K562 (cell line): Measurements from ENCODE around the gene HSPB1. TPM values are rescaled to one million over a fixed set of nuclear protein-coding genes. Genes with fewer than 3 reads are reported as not detected.

Source experiments
- ATAC-seq: fragments of 200-7000 bp; cut with Tn5 transposase; 3 replicates; pipeline ENCODE4 v1.9.1; 2020; ENCODE audit warnings: moderate library complexity
- BruUV-seq: library from RNA; stranded (reverse); fragments of 400-500 nt; replicated peaks from 2 replicates; lab custom pipeline; 2021; lab: Mats Ljungman, UMichigan
- CTCF ChIA-PET: fragments of 300-600 bp; formaldehyde crosslinking; extraction: SDS; loops from one replicate; lab custom pipeline; 2021; ENCODE audit warnings: low intra/inter-chr PET ratio; lab: Yijun Ruan, JAX
- POLR2A ChIA-PET: fragments of 300-600, 350-650 bp; sonication (Branson Sonifier 250); formaldehyde crosslinking; extraction: SDS; loops from one replicate; lab custom pipeline; 2021; ENCODE audit warnings: antibody characterized with exemption, inconsistent platforms; lab: Yijun Ruan, JAX
- DNase-seq, 4 experiments: peaks; one replicate each; pipeline versions ENCODE4 v3.0.0 to v3.0.0-alpha.2; 2011 to 2018; ENCODE audit warnings: low spot score in 3 of 4, mixed read lengths in 3 of 4; ENCODE audit errors: extremely low read depth in 1 of 4
- FAIRE-seq: peaks from 2 replicates; lab custom pipeline; 2011; peaks lifted over from hg19 to GRCh38; lab: Jason Lieb, UNC
- H2AFZ ChIP-seq: 2 replicates; pipeline ENCODE4 v1.6.0; 2011; ENCODE audit warnings: low read depth, low read length, control low read depth, inconsistent platforms
- H3K27ac ChIP-seq: fragments of 200-600 bp; 3 replicates; pipeline ENCODE4 v1.8.0; 2011; ENCODE audit warnings: low read depth, mild to moderate bottlenecking, control low read depth, inconsistent platforms, low read length, moderate library complexity, mixed read lengths; ENCODE audit errors: extremely low read depth
- H3K27me3 ChIP-seq, 2 experiments: fragments of 300-600 bp in 1 of 2; 2 replicates in 1 of 2; 3 replicates in 1 of 2; pipeline versions ENCODE4 v1.6.0 to v1.8.0; 2011; ENCODE audit warnings: inconsistent platforms in 2 of 2, low read length in 2 of 2, mild to moderate bottlenecking in 1 of 2, mixed read lengths in 1 of 2, moderate library complexity in 1 of 2; ENCODE audit not compliant: control insufficient read depth in 2 of 2, insufficient read depth in 2 of 2
- H3K36me3 ChIP-seq: fragments of 300-600 bp; 3 replicates; pipeline ENCODE4 v1.8.0; 2011; ENCODE audit warnings: mild to moderate bottlenecking, low read length, inconsistent platforms; ENCODE audit not compliant: control insufficient read depth, insufficient read depth
- H3K4me1 ChIP-seq, 2 experiments: fragments of 200-600 bp in 1 of 2; replicated peaks in 1 of 2; 2 replicates in 1 of 2; 3 replicates in 1 of 2; pipeline versions ENCODE4 v1.5.1 to v1.8.0; 2011; ENCODE audit warnings: inconsistent platforms in 2 of 2, low read length in 2 of 2, mild to moderate bottlenecking in 1 of 2, mixed read lengths in 1 of 2, moderate library complexity in 1 of 2; ENCODE audit not compliant: control insufficient read depth in 2 of 2, insufficient read depth in 2 of 2
- H3K4me2 ChIP-seq: 2 replicates; pipeline ENCODE4 v1.6.1; 2011; ENCODE audit warnings: low read length, control low read depth, inconsistent platforms, mixed read lengths; ENCODE audit not compliant: insufficient read depth
- H3K4me3 ChIP-seq: fragments of 200-600 bp; sonication (generic), shearing (Covaris generic); 2 replicates; pipeline ENCODE4 v1.5.1; 2016; ENCODE audit warnings: control low read depth, inconsistent platforms
- H3K79me2 ChIP-seq: fragments of 200-600 bp; 3 replicates; pipeline ENCODE4 v1.8.0; 2011; ENCODE audit warnings: low read length, inconsistent platforms; ENCODE audit not compliant: control insufficient read depth, insufficient read depth
- H3K9ac ChIP-seq, 2 experiments: 2 replicates each; pipeline versions ENCODE4 v1.6.0 to v1.6.1; 2011; ENCODE audit warnings: low read depth in 2 of 2, low read length in 2 of 2, control low read depth in 1 of 2, inconsistent platforms in 1 of 2, mild to moderate bottlenecking in 1 of 2, mixed read lengths in 1 of 2; ENCODE audit not compliant: insufficient read depth in 1 of 2
- H3K9me1 ChIP-seq: one replicate; pipeline ENCODE4 v1.6.0; 2011; ENCODE audit warnings: inconsistent platforms, mild to moderate bottlenecking, low read length, moderate library complexity; ENCODE audit not compliant: control insufficient read depth, insufficient read depth
- H3K9me3 ChIP-seq: replicated peaks from 2 replicates; pipeline ENCODE4 v1.5.1; 2011; ENCODE audit warnings: low read depth, low read length, inconsistent platforms; ENCODE audit not compliant: control insufficient read depth, insufficient read depth
- H4K20me1 ChIP-seq: replicated peaks from 2 replicates; pipeline ENCODE4 v1.6.1; 2011; ENCODE audit warnings: low read length, inconsistent platforms, mixed read lengths; ENCODE audit not compliant: control insufficient read depth, insufficient read depth
- ARHGAP35 ChIP-seq: fragments of 450-650 bp; IDR thresholded peaks from 2 replicates; pipeline ENCODE4 v1.6.1; 2018; ENCODE audit not compliant: partially characterized antibody
- CTCF ChIP-seq, 3 experiments: IDR thresholded peaks in 2 of 3; conservative IDR thresholded peaks in 1 of 3; 2 replicates each; pipeline ENCODE4 v1.5.1; 2011 to 2012; ENCODE audit warnings: low read length in 3 of 3, mild to moderate bottlenecking in 3 of 3, control low read depth in 2 of 3, improper control_type of control experiment in 1 of 3, inconsistent platforms in 1 of 3, low read depth in 1 of 3, mixed read lengths in 1 of 3, moderate library complexity in 1 of 3; ENCODE audit not compliant: insufficient read depth in 2 of 3
- GABPA ChIP-seq: fragments of 200-800 bp; sonication (Bioruptor generic); conservative IDR thresholded peaks from 2 replicates; pipeline ENCODE4 v1.6.1; 2016; ENCODE audit warnings: low read depth, missing genetic modification characterization, missing compliant biosample characterization
- HDGF ChIP-seq: fragments of 450-650 bp; IDR thresholded peaks from 2 replicates; pipeline ENCODE4 v1.6.1; 2016
- HEY1 ChIP-seq: fragments of 250-450 bp; sonication (Bioruptor Pico); IDR thresholded peaks from 2 replicates; pipeline ENCODE4 v1.5.0; 2020; ENCODE audit warnings: mild to moderate bottlenecking, moderate library complexity, borderline replicate concordance
- HMBOX1 ChIP-seq: sonication (generic); IDR thresholded peaks from 2 replicates; pipeline ENCODE4 v1.6.1; 2016
- IRF1 ChIP-seq: sonication (generic); formaldehyde crosslinking; IDR thresholded peaks from 2 replicates; pipeline ENCODE4 v1.8.0; 2022; ENCODE audit warnings: missing genetic modification reagents, mild to moderate bottlenecking, borderline replicate concordance
- KDM5B ChIP-seq: fragments of 200-600 bp; sonication (generic); IDR thresholded peaks from 2 replicates; pipeline ENCODE4 v1.6.1; 2012; ENCODE audit warnings: low read depth, mild to moderate bottlenecking, moderate library complexity, low read length, control low read depth, inconsistent platforms; ENCODE audit not compliant: insufficient replicate concordance
- MIER1 ChIP-seq: fragments of 450-650 bp; IDR thresholded peaks from 2 replicates; pipeline ENCODE4 v1.6.1; 2016; ENCODE audit warnings: antibody characterized with exemption, mild to moderate bottlenecking, low read depth
- POLR2H ChIP-seq: IDR thresholded peaks from 2 replicates; pipeline ENCODE4 v1.6.1; 2016; ENCODE audit warnings: missing genetic modification characterization, low read depth, mild to moderate bottlenecking, control low read depth, missing compliant biosample characterization, moderate library complexity
- RBM14 ChIP-seq: fragments of 200-400 bp; formaldehyde crosslinking; IDR thresholded peaks from 2 replicates; pipeline ENCODE4 v1.6.1; 2018; ENCODE audit warnings: low read depth, mild to moderate bottlenecking, low read length, moderate library complexity, borderline replicate concordance; ENCODE audit not compliant: insufficient read depth
- SMARCA4 ChIP-seq: fragments of 450-650 bp; IDR thresholded peaks from 2 replicates; pipeline ENCODE4 v1.6.1; 2016
- STAT5B ChIP-seq: fragments of 250-450 bp; sonication (Bioruptor Pico); IDR thresholded peaks from 2 replicates; pipeline ENCODE4 v1.8.0; 2021; ENCODE audit warnings: mild to moderate bottlenecking, inconsistent platforms
- TARDBP ChIP-seq: fragments of 450-650 bp; IDR thresholded peaks from 2 replicates; pipeline ENCODE4 v1.6.1; 2016
- TRIM24 ChIP-seq, 2 experiments: fragments of 450-650 bp; IDR thresholded peaks; 2 replicates each; pipeline ENCODE4 v1.6.1; 2016
- ZBTB9 ChIP-seq: fragments of 450-650 bp; formaldehyde crosslinking; IDR thresholded peaks from 2 replicates; pipeline ENCODE4 v1.4.0; 2020; ENCODE audit warnings: mild to moderate bottlenecking, moderate library complexity
- ZNF224 ChIP-seq: sonication (generic); formaldehyde crosslinking; IDR thresholded peaks from 2 replicates; pipeline ENCODE4 v1.8.0; 2022; ENCODE audit warnings: mild to moderate bottlenecking, missing genetic modification reagents
- ZNF384 ChIP-seq: IDR thresholded peaks from 2 replicates; pipeline ENCODE4 v1.6.1; 2012; ENCODE audit warnings: low read depth, low read length, improper control_type of control experiment
- ZNF436 ChIP-seq: fragments of 250-450, 450-650 bp; sonication (Bioruptor Pico); formaldehyde crosslinking; IDR thresholded peaks from 2 replicates; pipeline ENCODE4 v1.7.0; 2020; ENCODE audit warnings: mild to moderate bottlenecking
- ZNF584 ChIP-seq: fragments of 200-800 bp; sonication (Bioruptor generic); IDR thresholded peaks from 2 replicates; pipeline ENCODE4 v1.6.1; 2016; ENCODE audit warnings: low read depth, mild to moderate bottlenecking, missing genetic modification characterization, missing compliant biosample characterization
- WGBS: fragments of 100-300 bp; shearing (Covaris generic); methylation state at CpG from one replicate; pipeline ENCODE4 v1.1.6; 2016; ENCODE audit warnings: low coverage, mixed read lengths; ENCODE audit not compliant: insufficient coverage; ENCODE audit errors: missing lambda C conversion rate; 5-methylcytosine and 5-hydroxymethylcytosine counted together
- in situ Hi-C: fragments of 300-500 bp; cut with MboI; formaldehyde crosslinking; loops from 4 replicates; pipeline ENCODE4 v1.15.0; 2018; ENCODE audit warnings: inconsistent platforms, mixed read lengths
- intact Hi-C: fragments of 100-400 bp; cut with micrococcal nuclease; formaldehyde crosslinking; loops from 2 replicates; pipeline ENCODE4 v1.14.2; 2022
- polyA plus RNA-seq, 8 experiments: library from polyadenylated mRNA; depleted of rRNA in 4 of 8; stranded (reverse) in 5 of 8; unstranded in 3 of 8; fragments of >200 nt; fragmentation: Nextera tagmentation in 2 of 8; fragmentation: Illumina TruSeq in 1 of 8; extraction: Ambion mirVana in 2 of 8; extraction: Trizol in 1 of 8; gene quantifications; 2 replicates each; pipeline versions ENCODE4 v1.2.1 to v1.2.3, GENCODE V29; 2011 to 2014; ENCODE audit warnings: inconsistent platforms in 1 of 8, missing spikeins in 1 of 8
- total RNA-seq, 7 experiments: library from RNA; depleted of rRNA in 6 of 7; stranded (reverse); fragments of >200 nt in 6 of 7; fragmentation: Illumina TruSeq in 2 of 7; extraction: Trizol in 2 of 7; gene quantifications; 2 replicates each; pipeline versions ENCODE4 v1.2.1 to v1.2.3, GENCODE V29; 2011 to 2021; ENCODE audit warnings: low replicate concordance in 1 of 7

HSPB1 gene
- total and polyA plus RNA-seq, 9 of the 15 experiments (the other 6 are each of a cell fraction or from before 2014, with no cell fraction given) = 27.1 to 522 (median 138) TPM

GRCh38 chr7:76292213-76292573, 10.3 kb upstream of the HSPB1 start:
- WGBS = 35% methylated on average over 5 of the region's 5 CpGs
- Histone ChIP-seq H3K4me3 (no peak overlapping the region), H3K4me1 (peaks cover 23 to 41% of the 10 kb centered on the region in 2 experiments), H4K20me1 (no peaks in the 10 kb centered on the region), H3K27me3 (no peaks in the 10 kb centered on the region), H2AFZ (peak overlapping the region; percentile 94), H3K9me1 (no peaks in the 10 kb centered on the region), H3K36me3 (no peaks in the 10 kb centered on the region), H3K27ac (peak overlapping the region; percentile 38; the same call in 1 of the 3 replicates), H3K9me3 (no peaks in the 10 kb centered on the region), H3K9ac (peak overlapping the region; percentile 3 to 71; a peak in 1 of 4 replicates), H3K4me2 (peak overlapping the region; percentile 32), H3K79me2 (no peaks in the 10 kb centered on the region)
- CTCF ChIA-PET = interaction anchor here (0.8 to 5.3 kb wide), 3 partner anchors 22 to 72 kb away, joined by 3 to 111 read pairs (median 5); no protein-coding TSS in a partner anchor
- intact Hi-C loops = no loop called here
- in situ Hi-C loops = no loop called here
- DNase-seq (no peak), FAIRE-seq (no peak), ATAC-seq (peak; percentile 19)
- POLR2A ChIA-PET = interaction anchor here (0.6 to 1.0 kb wide), 4 partner anchors 17 to 125 kb away, joined by 3 to 5 read pairs (median 4); no protein-coding TSS in a partner anchor
- no TSS peak for BruUV-seq
- no peak for TF ChIP-seq ZBTB9
- no peak for TF ChIP-seq ZNF224 (CRISPR knock-in tag)
- no peak for TF ChIP-seq POLR2H (tag)
- TF ChIP-seq HDGF = no peak
- no peak for TF ChIP-seq HMBOX1
- TF ChIP-seq CTCF (IDR thresholded peaks at IDR 0.05 in 2 of 3, conservative IDR thresholded peaks at IDR 0.05 in 1 of 3; ENCODE audit: insufficient read depth in 2 of 3, low read depth in 1 of 3, low read length in 3 of 3) = no peak
- peak; percentile 41; the same call in 1 of the 2 replicates for TF ChIP-seq GABPA (tag)
- TF ChIP-seq IRF1 (CRISPR knock-in tag) = no peak
- no peak for TF ChIP-seq RBM14
- no peak for TF ChIP-seq ZNF436 (CRISPR knock-in tag)
- no peak for TF ChIP-seq TARDBP
- no peak for TF ChIP-seq ARHGAP35
- no peak for TF ChIP-seq HEY1
- TF ChIP-seq SMARCA4 = no peak
- TF ChIP-seq ZNF584 (CRISPR knock-in tag) = no peak
- TF ChIP-seq KDM5B = no peak
- TF ChIP-seq STAT5B = no peak
- no peak for TF ChIP-seq MIER1
- peak; percentile 21; the same call in 1 of the 2 replicates for TF ChIP-seq ZNF384
- no peak for TF ChIP-seq TRIM24 (IDR thresholded peaks at IDR 0.05)
